BLaER1 treated with 17β-estradiol and CSF1 and Interleukin-3, amounts not matched to agents 10 nM and 100 nM (cell line): ENCODE data around the gene BRMS1L.
"Not testable (repeated sequence)": the region's sequence is repeated elsewhere in the genome, so short reads cannot be mapped to it uniquely, and the experiment has no call there.

ENCODE experiments used
- H3K27ac ChIP-seq, 11 experiments: shearing (Covaris generic); formaldehyde crosslinking; 2 replicates each; pipeline ENCODE4 v1.8.1; 2022
- H3K27me3 ChIP-seq, 11 experiments: shearing (Covaris generic); formaldehyde crosslinking; 2 replicates each; pipeline ENCODE4 v1.8.1; 2022
- H3K36me3 ChIP-seq, 11 experiments: shearing (Covaris generic); formaldehyde crosslinking; 2 replicates each; pipeline ENCODE4 v1.8.1; 2022
- H3K4me1 ChIP-seq, 10 experiments: shearing (Covaris generic); formaldehyde crosslinking; 2 replicates each; pipeline ENCODE4 v1.8.1; 2022
- H3K4me2 ChIP-seq, 11 experiments: shearing (Covaris generic); formaldehyde crosslinking; 2 replicates each; pipeline ENCODE4 v1.8.1; 2022
- H3K4me3 ChIP-seq, 10 experiments: shearing (Covaris generic); formaldehyde crosslinking; 2 replicates each; pipeline ENCODE4 v1.8.1; 2022
- H3K9ac ChIP-seq, 11 experiments: shearing (Covaris generic); formaldehyde crosslinking; 2 replicates each; pipeline ENCODE4 v1.8.1; 2022
- H3K9me3 ChIP-seq, 11 experiments: shearing (Covaris generic); formaldehyde crosslinking; replicated peaks in 1 of 11; 2 replicates each; pipeline ENCODE4 v1.8.1; 2022
- H4K20me1 ChIP-seq, 11 experiments: shearing (Covaris generic); formaldehyde crosslinking; 2 replicates each; pipeline ENCODE4 v1.8.1; 2022
- Cebpa-rat ChIP-seq, 11 experiments: shearing (Covaris generic); IDR thresholded peaks; 2 replicates each; pipeline ENCODE4 v1.8.1; 2022

Gene BRMS1L

DNA sequence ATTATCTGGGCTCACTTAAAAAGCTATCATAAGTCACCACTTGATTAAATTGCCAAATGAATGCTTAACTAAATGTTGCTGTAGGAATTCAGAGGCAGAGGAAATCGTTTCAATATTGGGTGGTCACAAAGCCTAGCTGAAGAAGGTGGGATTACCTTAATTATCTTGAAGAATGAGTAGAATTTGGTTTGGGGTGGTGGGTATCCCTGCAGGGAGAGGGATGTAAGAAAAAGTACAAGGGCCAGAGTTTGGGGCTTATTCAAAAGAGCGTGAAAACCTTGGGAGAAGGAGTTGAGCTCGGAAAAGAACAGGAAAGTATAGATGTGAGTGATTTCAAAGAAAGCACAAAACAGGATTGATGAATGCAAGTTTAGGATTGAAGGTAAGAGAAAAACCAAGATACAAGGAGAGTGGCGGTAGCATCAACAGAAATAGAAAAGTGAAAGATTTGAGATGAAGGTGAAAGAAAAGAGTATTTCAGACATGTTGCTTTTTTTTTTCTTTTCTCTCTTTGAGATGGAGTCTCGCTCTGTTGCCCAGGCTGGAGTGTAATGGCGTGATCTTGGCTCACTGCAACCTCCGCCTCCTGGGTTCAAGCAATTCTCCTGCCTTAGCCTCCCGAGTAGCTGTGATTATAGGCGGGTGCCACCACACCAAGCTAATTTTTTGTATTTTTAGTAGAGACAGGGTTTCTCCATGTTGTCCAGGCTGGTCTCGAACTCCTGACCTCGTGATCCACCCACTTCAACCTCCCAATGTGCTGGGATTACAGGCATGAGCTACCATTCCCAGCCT, 1.7 kb downstream of the BRMS1L start:
- Histone ChIP-seq H3K27me3 (no peaks in the 10 kb centered on the region), H3K4me2 (peak overlapping the region; percentile 68 to 91 (median 87)), H3K4me1 (peaks cover 8 to 18% (median 14%) of the 10 kb centered on the region in 10 experiments), H3K4me3 (peak overlapping the region; percentile 79 to 94 (median 87); a peak in 14 of 20 replicates), H3K9me3 (no peaks in the 10 kb centered on the region), H4K20me1 (peaks cover 0 to 30% (median 9%) of the 10 kb centered on the region in 11 experiments; a peak in 6 of 22 replicates), H3K36me3 (peaks cover 13 to 26% (median 16%) of the 10 kb centered on the region in 11 experiments; a peak in 20 of 22 replicates), H3K27ac (no peak overlapping the region), H3K9ac (peak overlapping the region in 6 of 11 experiments; percentile 89 to 95 (median 92); a peak in 6 of 22 replicates)
- TF ChIP-seq Cebpa-rat (IDR thresholded peaks at IDR 0.05): no peak

DNA sequence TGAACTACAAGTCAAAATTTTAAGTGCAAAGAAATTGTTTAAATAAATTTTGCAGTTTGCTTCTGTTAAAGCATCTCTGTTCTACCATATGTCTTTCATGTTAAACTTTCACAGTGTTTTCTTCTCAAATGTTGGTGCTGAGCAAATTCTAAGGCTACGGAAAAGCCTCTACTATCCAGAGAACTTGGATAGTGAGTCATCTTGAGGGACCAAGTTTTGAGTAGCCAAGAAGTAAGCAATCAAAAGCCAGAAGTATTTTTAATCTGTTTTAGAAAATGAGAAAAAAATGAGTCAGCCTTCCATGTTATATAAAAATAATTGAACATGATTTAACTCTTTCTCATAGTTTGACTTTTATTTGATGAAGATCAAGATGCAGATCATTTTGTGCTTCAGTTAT, 3.3 kb downstream of the BRMS1L start:
- Histone ChIP-seq H3K4me3 (no peak overlapping the region), H3K27me3 (no peaks in the 10 kb centered on the region), H3K9ac (no peak overlapping the region), H3K36me3 (peaks cover 17 to 40% (median 27%) of the 10 kb centered on the region in 11 experiments; a peak in 20 of 22 replicates), H3K4me2 (no peak overlapping the region), H4K20me1 (peaks cover 0 to 30% (median 9%) of the 10 kb centered on the region in 11 experiments; a peak in 6 of 22 replicates), H3K4me1 (peaks cover 8 to 18% (median 14%) of the 10 kb centered on the region in 10 experiments), H3K9me3 (no peaks in the 10 kb centered on the region), H3K27ac (no peak overlapping the region)
- TF ChIP-seq Cebpa-rat (IDR thresholded peaks at IDR 0.05): no peak

DNA sequence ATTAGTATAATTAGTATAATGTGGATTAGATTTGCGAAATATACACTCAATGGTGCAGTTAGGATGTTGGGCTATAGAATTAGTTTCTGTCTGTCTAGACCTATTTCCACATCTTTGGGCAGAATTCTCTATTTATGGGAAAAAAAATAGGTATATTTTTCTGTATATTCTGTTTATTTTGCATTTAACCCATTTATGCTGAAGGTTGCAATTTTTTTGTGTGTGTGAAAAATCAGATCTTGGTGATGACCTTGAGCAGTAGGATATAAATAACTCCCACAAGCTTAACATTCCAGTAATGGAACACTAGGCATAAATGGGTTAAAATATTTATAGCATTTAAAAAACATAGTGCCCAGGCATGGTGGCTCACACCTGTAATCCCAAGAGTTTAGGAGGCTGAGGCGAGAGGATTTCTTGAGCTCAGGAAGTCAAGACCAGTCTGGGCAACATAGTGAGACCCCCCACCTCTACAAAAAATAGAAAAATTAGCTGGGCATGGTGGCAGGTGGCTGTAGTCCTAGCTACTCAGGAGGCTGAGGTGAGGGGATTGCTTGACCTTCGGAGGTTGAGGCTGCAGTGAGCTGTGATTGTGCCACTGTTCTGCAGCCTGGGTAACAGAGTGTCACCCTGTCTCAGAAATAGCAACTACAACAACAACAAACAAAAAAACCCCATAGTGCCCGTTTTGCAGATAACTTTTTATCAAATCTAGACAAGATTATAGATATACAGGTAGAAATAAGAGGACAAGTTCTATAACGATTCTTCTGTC, 9.3 kb downstream of the BRMS1L start:
- Histone ChIP-seq H4K20me1 (0 out of 22 replicates have a peak, but pooled peaks cover 0 to under 1% (median 0%) of the 10 kb centered on the region in 11 experiments), H3K9me3 (peaks cover 16 to 26% (median 24%) of the 10 kb centered on the region in 11 experiments), H3K36me3 (peaks cover 62 to 93% (median 74%) of the 10 kb centered on the region in 11 experiments), H3K4me2 (no peak overlapping the region), H3K9ac (no peak overlapping the region), H3K4me3 (no peak overlapping the region), H3K27ac (no peak overlapping the region), H3K27me3 (no peaks in the 10 kb centered on the region), H3K4me1 (no peaks in the 10 kb centered on the region)
- no peak for TF ChIP-seq Cebpa-rat (IDR thresholded peaks at IDR 0.05)

DNA sequence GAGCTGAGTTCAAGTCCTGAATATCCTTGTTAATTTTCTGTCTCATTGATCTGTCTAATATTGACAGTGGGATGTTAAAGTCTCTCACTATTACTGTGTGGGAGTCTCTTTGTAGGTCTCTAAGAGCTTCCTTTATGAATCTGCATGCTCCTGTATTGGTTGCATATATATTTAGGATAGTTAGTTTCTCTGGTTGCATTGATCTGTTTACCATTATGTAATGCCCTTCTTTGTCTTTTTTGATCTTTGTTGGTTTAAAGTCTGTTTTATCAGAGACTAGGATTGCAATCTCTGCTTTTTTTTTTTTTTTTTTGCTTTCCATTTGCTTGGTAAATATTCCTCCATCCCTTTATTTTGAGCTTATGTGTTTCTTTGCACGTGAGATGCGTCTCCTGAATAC, 15.6 kb downstream of the BRMS1L start:
- not testable (repeated sequence) for H3K4me3 ChIP-seq
- peaks cover 77 to 96% (median 87%) of the 10 kb centered on the region in 11 experiments for H3K36me3 ChIP-seq

DNA sequence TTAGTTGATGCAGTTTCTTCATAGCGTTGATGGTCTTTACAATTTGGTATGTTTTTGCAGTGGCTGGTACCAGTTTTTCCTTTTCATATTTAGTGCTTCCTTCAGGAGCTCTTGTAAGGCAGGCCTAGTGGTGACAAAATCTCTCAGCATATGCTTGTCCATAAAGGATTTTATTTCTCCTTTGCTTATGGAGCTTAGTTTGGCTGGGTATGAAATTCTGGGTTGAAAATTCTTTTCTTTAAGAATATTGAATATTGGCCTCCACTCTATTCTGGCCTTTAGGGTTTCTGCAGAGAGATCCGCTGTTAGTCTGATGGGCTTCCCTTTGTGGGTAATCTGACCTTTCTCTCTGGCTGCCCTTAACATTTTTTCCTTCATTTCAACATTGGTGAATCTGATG, 16.1 kb downstream of the BRMS1L start:
- not testable (repeated sequence) for H3K4me1 ChIP-seq, H3K4me2 ChIP-seq, H3K4me3 ChIP-seq, H3K27ac ChIP-seq, H4K20me1 ChIP-seq, H3K27me3 ChIP-seq, H3K9ac ChIP-seq
- peaks cover 52 to 68% (median 63%) of the 10 kb centered on the region in 11 experiments for H3K9me3 ChIP-seq
- H3K36me3 ChIP-seq: peaks cover 77 to 96% (median 86%) of the 10 kb centered on the region in 11 experiments

More for the DNA sequence above, 15.6 kb downstream of the BRMS1L start:
- H3K9ac ChIP-seq, H3K27me3 ChIP-seq, H3K27ac ChIP-seq, H3K4me2 ChIP-seq, H4K20me1 ChIP-seq, H3K4me1 ChIP-seq: not testable (repeated sequence)
- H3K9me3 ChIP-seq: peaks cover 52 to 68% (median 63%) of the 10 kb centered on the region in 11 experiments

DNA sequence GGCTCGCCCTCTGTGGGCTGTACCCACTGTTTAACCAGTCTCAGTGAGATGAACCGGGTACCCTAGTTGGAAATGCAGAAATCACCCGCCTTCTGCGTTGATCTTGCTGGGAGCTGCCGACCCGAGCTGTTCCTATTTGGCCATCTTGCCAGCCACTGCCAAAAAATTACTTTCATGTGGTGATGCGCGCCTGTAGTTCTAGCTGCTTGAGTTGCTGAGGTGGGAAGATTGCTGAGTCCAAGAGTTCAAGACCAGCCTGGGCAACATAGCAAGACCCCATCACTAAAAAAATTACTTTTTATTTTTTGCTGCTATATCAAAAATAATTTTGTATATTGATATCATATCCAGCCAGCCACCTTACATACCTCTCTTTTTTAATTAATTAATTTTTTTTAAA, 18.4 kb downstream of the BRMS1L start:
- H3K9ac ChIP-seq: no peak overlapping the region
- TF ChIP-seq Cebpa-rat (IDR thresholded peaks at IDR 0.05): no peak
- H4K20me1 ChIP-seq: no peaks in the 10 kb centered on the region
- H3K36me3 ChIP-seq: peaks cover 69 to 100% (median 85%) of the 10 kb centered on the region in 11 experiments
- no peak overlapping the region for H3K4me3 ChIP-seq
- no peak overlapping the region for H3K27ac ChIP-seq
- H3K4me2 ChIP-seq: no peak overlapping the region
- H3K9me3 ChIP-seq: peaks cover 41 to 51% (median 48%) of the 10 kb centered on the region in 11 experiments
- H3K4me1 ChIP-seq: no peaks in the 10 kb centered on the region
- no peaks in the 10 kb centered on the region for H3K27me3 ChIP-seq

DNA sequence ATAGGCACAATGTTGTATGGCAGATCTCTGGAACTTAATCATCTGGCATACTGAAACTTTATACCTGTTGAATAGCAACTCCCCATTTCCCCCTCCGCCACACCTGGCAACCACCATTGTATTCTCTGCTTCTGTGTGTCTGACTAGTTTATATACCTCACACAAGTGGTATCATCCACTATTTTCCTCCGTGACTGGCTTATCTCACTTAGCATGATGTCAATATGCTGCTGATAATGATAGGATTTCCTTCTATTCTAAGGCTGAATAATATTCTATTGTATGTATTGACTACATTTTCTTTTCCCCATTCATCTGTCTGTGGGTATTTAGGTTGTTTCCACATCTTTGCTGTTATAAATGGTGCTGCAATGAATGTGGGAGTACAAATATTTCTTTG, 21.5 kb downstream of the BRMS1L start:
- Histone ChIP-seq H4K20me1 (no peaks in the 10 kb centered on the region), H3K9ac (no peak overlapping the region), H3K4me3 (no peak overlapping the region), H3K4me1 (no peaks in the 10 kb centered on the region), H3K27me3 (no peaks in the 10 kb centered on the region), H3K36me3 (peaks cover 65 to 100% (median 84%) of the 10 kb centered on the region in 11 experiments), H3K9me3 (peaks cover 22 to 46% (median 35%) of the 10 kb centered on the region in 11 experiments), H3K4me2 (no peak overlapping the region), H3K27ac (no peak overlapping the region)
- TF ChIP-seq Cebpa-rat (IDR thresholded peaks at IDR 0.05): no peak

DNA sequence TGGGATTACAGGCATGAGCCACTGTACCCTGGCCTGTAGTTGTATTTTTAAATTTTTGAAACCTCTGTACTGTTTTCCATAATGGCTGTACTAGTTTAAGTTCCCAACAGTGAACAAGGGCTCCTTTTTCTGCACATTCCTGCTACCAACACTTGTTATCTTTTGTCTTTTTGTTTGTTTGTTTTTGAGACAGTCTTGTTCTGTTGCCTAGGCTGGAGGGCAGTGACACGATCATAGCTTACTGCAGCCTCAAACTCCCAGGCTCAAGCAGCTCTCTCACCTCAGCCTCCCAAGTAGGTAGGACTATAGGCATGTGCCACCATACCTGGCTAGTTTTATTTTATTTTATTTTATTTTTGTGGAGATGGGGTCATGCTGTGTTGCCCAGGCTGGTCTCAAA, 23.0 kb downstream of the BRMS1L start:
- Histone ChIP-seq H3K4me3 (no peak overlapping the region), H3K9me3 (peaks cover 12 to 32% (median 20%) of the 10 kb centered on the region in 11 experiments), H3K9ac (no peak overlapping the region), H3K36me3 (peaks cover 50 to 86% (median 71%) of the 10 kb centered on the region in 11 experiments), H4K20me1 (no peaks in the 10 kb centered on the region), H3K27me3 (no peaks in the 10 kb centered on the region), H3K4me2 (no peak overlapping the region), H3K27ac (no peak overlapping the region), H3K4me1 (no peaks in the 10 kb centered on the region)
- TF ChIP-seq Cebpa-rat (IDR thresholded peaks at IDR 0.05): no peak

DNA sequence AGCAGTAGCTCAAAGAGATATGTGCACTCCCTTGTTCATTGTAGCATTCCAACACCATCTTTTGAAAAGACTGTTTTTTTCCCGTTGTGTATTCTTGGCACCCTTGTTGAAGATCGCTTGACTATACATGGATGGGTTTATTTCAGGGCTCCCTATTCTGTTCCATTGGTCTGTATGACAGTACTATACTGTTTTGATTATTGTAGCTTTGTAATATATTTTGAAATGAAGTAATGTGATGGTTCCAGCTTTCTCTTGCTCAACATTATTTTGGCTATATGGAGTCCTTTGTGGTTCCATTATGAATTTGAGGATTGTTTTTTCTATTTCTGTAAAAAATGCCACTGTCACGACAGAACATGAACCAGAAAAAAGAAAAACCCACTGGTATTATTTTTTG, 25.7 kb downstream of the BRMS1L start:
- H3K4me1 ChIP-seq: peaks cover 6 to 23% (median 14%) of the 10 kb centered on the region in 10 experiments
- no peak overlapping the region for H3K9ac ChIP-seq
- TF ChIP-seq Cebpa-rat (IDR thresholded peaks at IDR 0.05): no peak
- H3K9me3 ChIP-seq: peaks cover 12 to 28% (median 17%) of the 10 kb centered on the region in 11 experiments
- no peak overlapping the region for H3K4me2 ChIP-seq
- H3K27me3 ChIP-seq: no peaks in the 10 kb centered on the region
- H3K4me3 ChIP-seq: no peak overlapping the region
- H4K20me1 ChIP-seq: peaks cover 0 to 6% (median 0%) of the 10 kb centered on the region in 11 experiments; a peak in 2 of 22 replicates
- no peak overlapping the region for H3K27ac ChIP-seq
- peaks cover 31 to 59% (median 51%) of the 10 kb centered on the region in 11 experiments for H3K36me3 ChIP-seq
